HepG2 (cell line): ENCODE results near the gene LRP10. TPM values are rescaled to one million over a fixed set of nuclear protein-coding genes. Genes with fewer than 3 reads are reported as not detected.
A peak's percentile ranks its signal among the peaks of the same experiment; 100 is the strongest.

Experiments used
- ATAC-seq: fragments of 200-7000 bp; cut with Tn5 transposase; 3 replicates; pipeline ENCODE4 v1.9.1; 2020; ENCODE audit warnings: mild to moderate bottlenecking, moderate library complexity
- BruUV-seq: library from RNA; stranded (reverse); fragments of 400-500 nt; replicated peaks from 2 replicates; lab custom pipeline; 2021; lab: Mats Ljungman, UMichigan
- CTCF ChIA-PET: fragments of 300-600 bp; formaldehyde crosslinking; extraction: SDS; loops from one replicate; lab custom pipeline; 2021; ENCODE audit warnings: low total read pairs, inconsistent platforms, low intra/inter-chr PET ratio; lab: Yijun Ruan, JAX
- POLR2A ChIA-PET: fragments of 350-600 bp; sonication (Branson Sonifier 250); formaldehyde crosslinking; loops from one replicate; lab custom pipeline; 2020; ENCODE audit warnings: antibody characterized with exemption, inconsistent platforms; lab: Yijun Ruan, JAX
- DNase-seq: peaks from one replicate; pipeline ENCODE4 v3.0.0-alpha.2; 2015; ENCODE audit warnings: low spot score
- FAIRE-seq: peaks from 3 replicates; lab custom pipeline; 2011; peaks lifted over from hg19 to GRCh38; lab: Jason Lieb, UNC
- H2AFZ ChIP-seq: one replicate; pipeline ENCODE4 v1.6.1; 2011; ENCODE audit warnings: low read length, inconsistent platforms
- H3K27ac ChIP-seq: fragments of 300-600 bp; 3 replicates; pipeline ENCODE4 v1.8.0; 2011; ENCODE audit warnings: mixed run types, mild to moderate bottlenecking, mixed read lengths, low read length, inconsistent platforms; ENCODE audit not compliant: insufficient read depth; ENCODE audit errors: extremely low read length
- H3K27me3 ChIP-seq, 2 experiments: fragments of 200-600 bp in 1 of 2; 2 replicates in 1 of 2; 3 replicates in 1 of 2; pipeline versions ENCODE4 v1.6.0 to v1.8.0; 2011; ENCODE audit warnings: low read length in 2 of 2, mild to moderate bottlenecking in 2 of 2, moderate library complexity in 2 of 2, inconsistent platforms in 1 of 2; ENCODE audit not compliant: insufficient read depth in 2 of 2, control insufficient read depth in 1 of 2
- H3K36me3 ChIP-seq, 2 experiments: fragments of 200-600 bp in 1 of 2; replicated peaks in 1 of 2; 2 replicates in 1 of 2; 3 replicates in 1 of 2; pipeline versions ENCODE4 v1.5.1 to v1.8.0; 2011; ENCODE audit warnings: low read length in 2 of 2, inconsistent platforms in 1 of 2; ENCODE audit not compliant: insufficient read depth in 2 of 2, control insufficient read depth in 1 of 2
- H3K4me1 ChIP-seq: 2 replicates; pipeline ENCODE4 v1.5.1; 2012; ENCODE audit warnings: low read length, inconsistent platforms; ENCODE audit not compliant: insufficient read depth
- H3K4me2 ChIP-seq: 2 replicates; pipeline ENCODE4 v1.6.0; 2011; ENCODE audit warnings: low read depth, low read length, inconsistent platforms
- H3K4me3 ChIP-seq, 3 experiments: fragments of 200-600 bp in 1 of 3; sonication (generic), shearing (Covaris generic) in 1 of 3; replicated peaks in 1 of 3; 2 replicates each; pipeline ENCODE4 v1.5.1; 2011 to 2016; ENCODE audit warnings: low read length in 3 of 3, inconsistent platforms in 2 of 3, low read depth in 2 of 3, mild to moderate bottlenecking in 2 of 3, control low read depth in 1 of 3, mixed read lengths in 1 of 3; ENCODE audit not compliant: insufficient read depth in 1 of 3
- H3K79me2 ChIP-seq: one replicate; pipeline ENCODE4 v1.6.1; 2011; ENCODE audit warnings: low read length, inconsistent platforms; ENCODE audit not compliant: insufficient read depth
- H3K9ac ChIP-seq: 2 replicates; pipeline ENCODE4 v1.6.0; 2011; ENCODE audit warnings: mild to moderate bottlenecking, low read depth, low read length, inconsistent platforms; ENCODE audit not compliant: insufficient read depth
- H3K9me3 ChIP-seq: 2 replicates; pipeline ENCODE4 v1.5.1; 2012; ENCODE audit warnings: mild to moderate bottlenecking, low read length
- H4K20me1 ChIP-seq: 2 replicates; pipeline ENCODE4 v1.6.0; 2011; ENCODE audit warnings: inconsistent platforms, mild to moderate bottlenecking, low read length, moderate library complexity; ENCODE audit not compliant: insufficient read depth
- ARID5B ChIP-seq: IDR thresholded peaks from 2 replicates; pipeline ENCODE4 v1.4.0; 2020; ENCODE audit warnings: mild to moderate bottlenecking, missing genetic modification reagents
- CEBPG ChIP-seq: IDR thresholded peaks from 2 replicates; pipeline ENCODE4 v1.6.1; 2016
- HCFC1 ChIP-seq: fragments of 150-350 bp; IDR thresholded peaks from 2 replicates; pipeline ENCODE4 v1.6.1; 2014; ENCODE audit warnings: low read depth, low read length
- KDM5A ChIP-seq: fragments of 200-600 bp; sonication (generic); IDR thresholded peaks from 2 replicates; pipeline ENCODE4 v1.7.0; 2018; ENCODE audit warnings: antibody characterized with exemption, mild to moderate bottlenecking, low read length, borderline replicate concordance
- MBD4 ChIP-seq: IDR thresholded peaks from 2 replicates; pipeline ENCODE4 v1.6.1; 2012; ENCODE audit warnings: low read length, inconsistent platforms, borderline replicate concordance
- MED13 ChIP-seq: sonication (generic); formaldehyde crosslinking; IDR thresholded peaks from 2 replicates; pipeline ENCODE4 v1.5.0; 2020; ENCODE audit warnings: missing genetic modification reagents
- MTF2 ChIP-seq: sonication (generic); formaldehyde crosslinking; IDR thresholded peaks from 2 replicates; pipeline ENCODE4 v1.5.0; 2020; ENCODE audit warnings: missing genetic modification reagents, borderline replicate concordance
- PATZ1 ChIP-seq: sonication (generic); formaldehyde crosslinking; IDR thresholded peaks from 2 replicates; pipeline ENCODE4 v1.4.0; 2020; ENCODE audit warnings: missing genetic modification reagents
- ZFP62 ChIP-seq: sonication (generic); formaldehyde crosslinking; IDR thresholded peaks from 2 replicates; pipeline ENCODE4 v1.4.0; 2020; ENCODE audit warnings: missing genetic modification reagents
- ZNF232 ChIP-seq: sonication (generic); formaldehyde crosslinking; IDR thresholded peaks from 2 replicates; pipeline ENCODE4 v1.4.0; 2020; ENCODE audit warnings: missing genetic modification reagents, borderline replicate concordance
- ZNF275 ChIP-seq: sonication (generic); formaldehyde crosslinking; IDR thresholded peaks from 2 replicates; pipeline ENCODE4 v1.8.0; 2022; ENCODE audit warnings: missing genetic modification reagents, mild to moderate bottlenecking, inconsistent platforms, borderline replicate concordance
- ZNF296 ChIP-seq: sonication (generic); formaldehyde crosslinking; conservative IDR thresholded peaks from 2 replicates; pipeline ENCODE4 v1.5.0; 2020; ENCODE audit warnings: mild to moderate bottlenecking, missing genetic modification reagents
- WGBS: methylation state at CpG from one replicate; pipeline ENCODE4 v1.1.6; 2017; ENCODE audit warnings: low lambda C conversion rate; 5-methylcytosine and 5-hydroxymethylcytosine counted together
- in situ Hi-C: cut with HindIII; loops from 2 replicates; pipeline ENCODE4 v1.10.0; 2017; ENCODE audit warnings: low pct_unique_long_range_greater_than_20kb; ENCODE audit not compliant: extremely low pct_ligation_motif_present
- intact Hi-C: fragments of 100-400 bp; cut with micrococcal nuclease; formaldehyde crosslinking; loops from one replicate; pipeline ENCODE4 v1.10.0; 2022; ENCODE audit not compliant: unreplicated experiment
- polyA plus RNA-seq, 8 experiments: library from polyadenylated mRNA; depleted of rRNA in 3 of 8; stranded (reverse) in 7 of 8; unstranded in 1 of 8; fragments of >200 nt; fragmentation: Illumina TruSeq in 4 of 8; extraction: Trizol in 4 of 8; gene quantifications; 2 replicates each; pipeline versions ENCODE4 v1.2.1 to v1.2.3, GENCODE V29; 2011 to 2016; ENCODE audit warnings: low read depth in 4 of 8, missing spikeins in 1 of 8, mixed read lengths in 1 of 8; ENCODE audit not compliant: insufficient read depth in 1 of 8
- total RNA-seq, 5 experiments: library from RNA; depleted of rRNA; stranded (reverse); fragments of >200 nt; fragmentation: Illumina TruSeq; extraction: Trizol; gene quantifications; 2 replicates each; pipeline ENCODE4 v1.2.3, GENCODE V29; 2016; ENCODE audit warnings: low read depth in 1 of 5
- TF ChIP-seq, protein P1 (sequence below): sonication (generic); formaldehyde crosslinking; IDR thresholded peaks from 2 replicates; pipeline ENCODE4 v1.5.0; 2020; ENCODE audit warnings: mild to moderate bottlenecking, missing genetic modification reagents

Gene LRP10
- total and polyA plus RNA-seq, 2 of the 13 experiments (the other 11 are each of a cell fraction or from before 2014, with no cell fraction given), result 16.9 to 45.2 TPM

DNA sequence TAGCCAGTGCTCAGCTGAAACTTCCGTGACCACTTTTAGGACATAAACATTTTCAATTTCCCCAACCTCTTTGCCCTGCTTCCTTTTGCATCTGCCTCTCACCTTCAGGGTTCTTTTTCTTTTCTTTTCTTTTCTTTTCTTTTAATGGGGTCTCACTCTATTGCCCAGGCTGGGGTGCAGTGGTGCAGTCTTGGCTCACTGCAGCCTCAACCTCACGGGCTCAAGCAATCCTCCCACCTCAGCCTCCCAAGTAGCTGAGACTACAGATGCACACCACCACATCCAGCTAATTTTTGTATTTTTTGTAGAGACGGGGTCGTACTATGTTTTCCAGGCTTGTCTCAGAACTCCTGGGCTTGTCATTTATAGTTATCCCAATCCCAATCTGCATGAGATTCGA is 4.7 kb upstream of the LRP10 start (continued):
- TF ChIP-seq ZNF296 (CRISPR knock-in tag) (no peak), HCFC1 (no peak), MTF2 (no peak), ZNF232 (CRISPR knock-in tag) (no peak), PATZ1 (CRISPR knock-in tag) (no peak)
- TF ChIP-seq, protein P1, sequence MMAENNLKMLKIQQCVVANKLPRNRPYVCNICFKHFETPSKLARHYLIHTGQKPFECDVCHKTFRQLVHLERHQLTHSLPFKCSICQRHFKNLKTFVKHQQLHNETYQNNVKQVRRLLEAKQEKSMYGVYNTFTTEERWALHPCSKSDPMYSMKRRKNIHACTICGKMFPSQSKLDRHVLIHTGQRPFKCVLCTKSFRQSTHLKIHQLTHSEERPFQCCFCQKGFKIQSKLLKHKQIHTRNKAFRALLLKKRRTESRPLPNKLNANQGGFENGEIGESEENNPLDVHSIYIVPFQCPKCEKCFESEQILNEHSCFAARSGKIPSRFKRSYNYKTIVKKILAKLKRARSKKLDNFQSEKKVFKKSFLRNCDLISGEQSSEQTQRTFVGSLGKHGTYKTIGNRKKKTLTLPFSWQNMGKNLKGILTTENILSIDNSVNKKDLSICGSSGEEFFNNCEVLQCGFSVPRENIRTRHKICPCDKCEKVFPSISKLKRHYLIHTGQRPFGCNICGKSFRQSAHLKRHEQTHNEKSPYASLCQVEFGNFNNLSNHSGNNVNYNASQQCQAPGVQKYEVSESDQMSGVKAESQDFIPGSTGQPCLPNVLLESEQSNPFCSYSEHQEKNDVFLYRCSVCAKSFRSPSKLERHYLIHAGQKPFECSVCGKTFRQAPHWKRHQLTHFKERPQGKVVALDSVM (CRISPR knock-in tag), result 0 out of 2 replicates have a peak, but pooled peaks have one; percentile 16

DNA sequence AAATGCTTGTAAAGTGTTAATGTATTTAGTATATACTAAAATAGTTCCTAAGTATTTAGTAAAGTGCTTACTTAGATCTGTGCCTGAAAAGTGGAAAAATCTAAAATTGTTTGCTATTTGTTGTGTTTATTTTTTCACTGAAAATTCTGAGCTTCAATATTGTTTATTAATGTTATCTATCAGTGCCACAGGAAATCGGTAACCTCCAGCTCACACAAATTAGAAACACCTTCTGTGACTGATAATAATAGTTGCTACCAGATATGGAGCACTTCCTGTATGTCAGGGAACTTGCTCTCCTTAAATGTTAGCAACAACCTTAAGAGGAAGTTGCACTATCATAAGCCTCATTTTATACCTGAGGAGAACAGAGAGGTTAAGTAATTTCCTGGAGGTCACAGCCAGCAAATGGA is 723 bp upstream of the LRP10 start:
- Histone ChIP-seq H2AFZ (peak overlapping the region; percentile 49), H3K27ac (peak overlapping the region; percentile 85), H4K20me1 (no peaks in the 10 kb centered on the region), H3K79me2 (no peaks in the 10 kb centered on the region), H3K36me3 (peaks cover 7 to 11% of the 10 kb centered on the region in 2 experiments; a peak in 4 of 5 replicates), H3K4me3 (peak overlapping the region; percentile 66 to 93 (median 82)), H3K27me3 (no peaks in the 10 kb centered on the region; a peak in 1 of 5 replicates), H3K4me2 (peak overlapping the region; percentile 95), H3K4me1 (peaks cover 35% of the 10 kb centered on the region), H3K9me3 (no peaks in the 10 kb centered on the region), H3K9ac (peak overlapping the region; percentile 76)
- intact Hi-C loops, result loop anchor here (1.0 to 5.0 kb wide), 5 partner anchors 18 to 111 kb away; partner anchors contain the start of genes AJUBA, OXA1L and PRMT5
- WGBS, result 0% methylated on average over 1 of the region's 1 CpG
- ATAC-seq (peak; percentile 0; the same call in 1 of the 3 replicates), FAIRE-seq (no peak), DNase-seq (no peak)
- ChIA-PET CTCF (interaction anchor here (2.6 to 3.1 kb wide), 2 partner anchors 18 to 30 kb away, joined by 11 to 46 read pairs; no protein-coding TSS in a partner anchor), POLR2A (interaction anchor here (0.8 to 4.4 kb wide), 34 partner anchors 9 to 1244 kb away, joined by 3 to 53 read pairs (median 6); partner anchors contain the start of genes ACIN1, AJUBA, C14orf119 and DAD1)
- in situ Hi-C loops, result no loop called here
- BruUV-seq, result no TSS peak
- TF ChIP-seq ZFP62 (CRISPR knock-in tag) (no peak), KDM5A (0 out of 2 replicates have a peak, but pooled peaks have one; percentile 5), CEBPG (CRISPR knock-in tag) (peak; percentile 58; the same call in 1 of the 2 replicates), MBD4 (peak; percentile 88; the same call in 1 of the 2 replicates), ZNF275 (no peak), MED13 (CRISPR knock-in tag) (no peak), ARID5B (no peak)
